K562 (cell line): ENCODE data around the gene LAIR2. TPM values are rescaled to one million over a fixed set of nuclear protein-coding genes. Genes with fewer than 3 reads are reported as not detected.

Experiments
- ATAC-seq: fragments of 200-7000 bp; cut with Tn5 transposase; 3 replicates; pipeline ENCODE4 v1.9.1; 2020; ENCODE audit warnings: moderate library complexity
- BruUV-seq: library from RNA; stranded (reverse); fragments of 400-500 nt; replicated peaks from 2 replicates; lab custom pipeline; 2021; lab: Mats Ljungman, UMichigan
- CTCF ChIA-PET: fragments of 300-600 bp; formaldehyde crosslinking; extraction: SDS; loops from one replicate; lab custom pipeline; 2021; ENCODE audit warnings: low intra/inter-chr PET ratio; lab: Yijun Ruan, JAX
- POLR2A ChIA-PET: fragments of 300-600, 350-650 bp; sonication (Branson Sonifier 250); formaldehyde crosslinking; extraction: SDS; loops from one replicate; lab custom pipeline; 2021; ENCODE audit warnings: antibody characterized with exemption, inconsistent platforms; lab: Yijun Ruan, JAX
- DNase-seq, 4 experiments: peaks; one replicate each; pipeline versions ENCODE4 v3.0.0 to v3.0.0-alpha.2; 2011 to 2018; ENCODE audit warnings: low spot score in 3 of 4, mixed read lengths in 3 of 4; ENCODE audit errors: extremely low read depth in 1 of 4
- FAIRE-seq: peaks from 2 replicates; lab custom pipeline; 2011; peaks lifted over from hg19 to GRCh38; lab: Jason Lieb, UNC
- H2AFZ ChIP-seq: 2 replicates; pipeline ENCODE4 v1.6.0; 2011; ENCODE audit warnings: low read depth, low read length, control low read depth, inconsistent platforms
- H3K27ac ChIP-seq: fragments of 200-600 bp; 3 replicates; pipeline ENCODE4 v1.8.0; 2011; ENCODE audit warnings: low read depth, mild to moderate bottlenecking, control low read depth, inconsistent platforms, low read length, moderate library complexity, mixed read lengths; ENCODE audit errors: extremely low read depth
- H3K27me3 ChIP-seq, 2 experiments: fragments of 300-600 bp in 1 of 2; 2 replicates in 1 of 2; 3 replicates in 1 of 2; pipeline versions ENCODE4 v1.6.0 to v1.8.0; 2011; ENCODE audit warnings: inconsistent platforms in 2 of 2, low read length in 2 of 2, mild to moderate bottlenecking in 1 of 2, mixed read lengths in 1 of 2, moderate library complexity in 1 of 2; ENCODE audit not compliant: control insufficient read depth in 2 of 2, insufficient read depth in 2 of 2
- H3K36me3 ChIP-seq: fragments of 300-600 bp; 3 replicates; pipeline ENCODE4 v1.8.0; 2011; ENCODE audit warnings: mild to moderate bottlenecking, low read length, inconsistent platforms; ENCODE audit not compliant: control insufficient read depth, insufficient read depth
- H3K4me1 ChIP-seq, 2 experiments: fragments of 200-600 bp in 1 of 2; replicated peaks in 1 of 2; 2 replicates in 1 of 2; 3 replicates in 1 of 2; pipeline versions ENCODE4 v1.5.1 to v1.8.0; 2011; ENCODE audit warnings: inconsistent platforms in 2 of 2, low read length in 2 of 2, mild to moderate bottlenecking in 1 of 2, mixed read lengths in 1 of 2, moderate library complexity in 1 of 2; ENCODE audit not compliant: control insufficient read depth in 2 of 2, insufficient read depth in 2 of 2
- H3K4me2 ChIP-seq: 2 replicates; pipeline ENCODE4 v1.6.1; 2011; ENCODE audit warnings: low read length, control low read depth, inconsistent platforms, mixed read lengths; ENCODE audit not compliant: insufficient read depth
- H3K4me3 ChIP-seq: fragments of 200-600 bp; sonication (generic), shearing (Covaris generic); 2 replicates; pipeline ENCODE4 v1.5.1; 2016; ENCODE audit warnings: control low read depth, inconsistent platforms
- H3K79me2 ChIP-seq: fragments of 200-600 bp; 3 replicates; pipeline ENCODE4 v1.8.0; 2011; ENCODE audit warnings: low read length, inconsistent platforms; ENCODE audit not compliant: control insufficient read depth, insufficient read depth
- H3K9ac ChIP-seq, 2 experiments: 2 replicates each; pipeline versions ENCODE4 v1.6.0 to v1.6.1; 2011; ENCODE audit warnings: low read depth in 2 of 2, low read length in 2 of 2, control low read depth in 1 of 2, inconsistent platforms in 1 of 2, mild to moderate bottlenecking in 1 of 2, mixed read lengths in 1 of 2; ENCODE audit not compliant: insufficient read depth in 1 of 2
- H3K9me1 ChIP-seq: one replicate; pipeline ENCODE4 v1.6.0; 2011; ENCODE audit warnings: inconsistent platforms, mild to moderate bottlenecking, low read length, moderate library complexity; ENCODE audit not compliant: control insufficient read depth, insufficient read depth
- H3K9me3 ChIP-seq: replicated peaks from 2 replicates; pipeline ENCODE4 v1.5.1; 2011; ENCODE audit warnings: low read depth, low read length, inconsistent platforms; ENCODE audit not compliant: control insufficient read depth, insufficient read depth
- H4K20me1 ChIP-seq: replicated peaks from 2 replicates; pipeline ENCODE4 v1.6.1; 2011; ENCODE audit warnings: low read length, inconsistent platforms, mixed read lengths; ENCODE audit not compliant: control insufficient read depth, insufficient read depth
- HCFC1 ChIP-seq: IDR thresholded peaks from 2 replicates; pipeline ENCODE4 v1.6.1; 2012; ENCODE audit warnings: low read depth, low read length, improper control_type of control experiment
- KHSRP ChIP-seq: fragments of 450-650 bp; IDR thresholded peaks from 2 replicates; pipeline ENCODE4 v1.6.1; 2017
- POLR2A ChIP-seq: fragments of 450-650 bp; conservative IDR thresholded peaks from 2 replicates; pipeline ENCODE4 v1.6.1; 2016
- POLR2G ChIP-seq: fragments of 200-400 bp; formaldehyde crosslinking; IDR thresholded peaks from 2 replicates; pipeline ENCODE4 v1.6.1; 2017; ENCODE audit warnings: low read depth, mild to moderate bottlenecking, antibody characterized with exemption, low read length, moderate library complexity
- RBFOX2 ChIP-seq: fragments of 200-400 bp; formaldehyde crosslinking; IDR thresholded peaks from 2 replicates; pipeline ENCODE4 v1.6.1; 2017; ENCODE audit warnings: low read depth, mild to moderate bottlenecking, low read length, moderate library complexity
- RFX1 ChIP-seq: fragments of 450-650 bp; IDR thresholded peaks from 2 replicates; pipeline ENCODE4 v1.6.1; 2016; ENCODE audit warnings: mild to moderate bottlenecking, moderate library complexity
- RFX5 ChIP-seq: IDR thresholded peaks from 2 replicates; pipeline ENCODE4 v1.6.1; 2011; ENCODE audit warnings: low read depth, mild to moderate bottlenecking, improper control_type of control experiment, low read length
- STAG1 ChIP-seq: sonication (generic); formaldehyde crosslinking; IDR thresholded peaks from 2 replicates; pipeline ENCODE4 v1.5.0; 2020; ENCODE audit warnings: missing genetic modification reagents, borderline replicate concordance
- SUPT5H ChIP-seq: fragments of 450-650 bp; IDR thresholded peaks from 2 replicates; pipeline ENCODE4 v1.6.1; 2016
- TAF1 ChIP-seq: IDR thresholded peaks from 2 replicates; pipeline ENCODE4 v1.6.1; 2011; ENCODE audit warnings: mild to moderate bottlenecking, low read length, moderate library complexity; ENCODE audit not compliant: insufficient read depth, control insufficient read depth, severe bottlenecking; ENCODE audit errors: extremely low read depth
- TSC22D4 ChIP-seq: fragments of 450-650 bp; IDR thresholded peaks from 2 replicates; pipeline ENCODE4 v1.6.1; 2016; ENCODE audit warnings: missing genetic modification characterization, missing biosample characterization, control low read depth
- XRCC4 ChIP-seq: IDR thresholded peaks from one replicate; pipeline ENCODE4 v1.6.1; 2011; ENCODE audit not compliant: insufficient read depth, insufficient read length; ENCODE audit errors: extremely low read depth
- XRCC5 ChIP-seq: fragments of 200-400 bp; formaldehyde crosslinking; IDR thresholded peaks from 2 replicates; pipeline ENCODE4 v1.6.1; 2017; ENCODE audit warnings: low read depth, mild to moderate bottlenecking, low read length
- ZBTB12 ChIP-seq: fragments of 250-450 bp; sonication (Bioruptor Pico); IDR thresholded peaks from 2 replicates; pipeline ENCODE4 v1.4.0; 2020
- ZNF253 ChIP-seq: fragments of 250-450 bp; sonication (Bioruptor Pico); conservative IDR thresholded peaks from 2 replicates; pipeline ENCODE4 v1.6.1; 2021; ENCODE audit warnings: mild to moderate bottlenecking
- ZNF561 ChIP-seq: fragments of 450-650 bp; formaldehyde crosslinking; conservative IDR thresholded peaks from 2 replicates; pipeline ENCODE4 v1.4.0; 2020; ENCODE audit warnings: mild to moderate bottlenecking, moderate library complexity
- ZNF766 ChIP-seq: fragments of 200-800 bp; sonication (Bioruptor generic); conservative IDR thresholded peaks from 2 replicates; pipeline ENCODE4 v1.6.1; 2016; ENCODE audit warnings: missing genetic modification characterization, missing compliant biosample characterization
- WGBS: fragments of 100-300 bp; shearing (Covaris generic); methylation state at CpG from one replicate; pipeline ENCODE4 v1.1.6; 2016; ENCODE audit warnings: low coverage, mixed read lengths; ENCODE audit not compliant: insufficient coverage; ENCODE audit errors: missing lambda C conversion rate; 5-methylcytosine and 5-hydroxymethylcytosine counted together
- in situ Hi-C: fragments of 300-500 bp; cut with MboI; formaldehyde crosslinking; loops from 4 replicates; pipeline ENCODE4 v1.15.0; 2018; ENCODE audit warnings: inconsistent platforms, mixed read lengths
- intact Hi-C: fragments of 100-400 bp; cut with micrococcal nuclease; formaldehyde crosslinking; loops from 2 replicates; pipeline ENCODE4 v1.14.2; 2022
- polyA plus RNA-seq, 8 experiments: library from polyadenylated mRNA; depleted of rRNA in 4 of 8; stranded (reverse) in 5 of 8; unstranded in 3 of 8; fragments of >200 nt; fragmentation: Nextera tagmentation in 2 of 8; fragmentation: Illumina TruSeq in 1 of 8; extraction: Ambion mirVana in 2 of 8; extraction: Trizol in 1 of 8; gene quantifications; 2 replicates each; pipeline versions ENCODE4 v1.2.1 to v1.2.3, GENCODE V29; 2011 to 2014; ENCODE audit warnings: inconsistent platforms in 1 of 8, missing spikeins in 1 of 8
- total RNA-seq, 7 experiments: library from RNA; depleted of rRNA in 6 of 7; stranded (reverse); fragments of >200 nt in 6 of 7; fragmentation: Illumina TruSeq in 2 of 7; extraction: Trizol in 2 of 7; gene quantifications; 2 replicates each; pipeline versions ENCODE4 v1.2.1 to v1.2.3, GENCODE V29; 2011 to 2021; ENCODE audit warnings: low replicate concordance in 1 of 7

Gene LAIR2
- total and polyA plus RNA-seq, 9 of the 15 experiments (the other 6 are each of a cell fraction or from before 2014, with no cell fraction given): not detected

DNA sequence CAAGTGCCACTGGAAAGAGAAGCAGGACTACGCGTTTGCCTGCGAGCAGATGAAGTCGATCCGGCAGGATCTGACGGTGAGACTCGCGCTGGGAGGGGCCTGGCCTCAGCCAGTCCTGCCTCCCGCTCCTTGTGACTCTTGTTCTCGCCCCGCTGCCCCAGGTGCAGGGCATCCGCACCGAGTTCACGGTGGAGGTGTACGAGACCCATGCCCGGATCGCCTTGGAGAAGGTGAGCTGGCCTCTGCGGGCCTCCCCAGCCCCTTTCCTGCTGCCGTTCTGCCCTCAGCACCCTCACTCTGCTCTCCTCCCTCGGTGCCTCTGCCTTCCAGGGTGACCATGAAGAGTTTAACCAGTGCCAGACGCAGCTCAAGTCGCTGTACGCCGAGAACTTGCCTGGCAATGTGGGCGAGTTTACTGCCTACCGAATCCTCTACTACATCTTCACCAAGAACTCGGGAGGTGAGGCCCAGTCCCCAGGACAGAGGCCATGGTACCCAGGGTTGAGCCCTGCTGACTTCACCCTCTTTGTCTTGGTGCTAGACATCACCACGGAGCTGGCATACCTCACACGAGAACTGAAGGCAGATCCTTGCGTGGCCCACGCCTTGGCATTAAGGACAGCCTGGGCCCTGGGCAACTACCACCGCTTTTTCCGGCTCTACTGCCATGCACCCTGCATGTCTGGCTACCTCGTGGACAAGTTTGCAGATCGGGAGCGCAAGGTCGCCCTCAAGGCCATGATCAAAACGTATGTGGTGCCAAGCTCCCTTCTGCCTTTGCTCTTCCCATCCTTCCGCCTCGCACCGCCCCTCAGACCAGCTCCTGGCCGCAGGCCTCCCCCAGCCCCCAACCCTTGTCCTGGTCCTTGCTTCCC lies 44.6 kb upstream of the LAIR2 start:
- no peak for ATAC-seq
- no peak for TF ChIP-seq ZBTB12 (CRISPR knock-in tag)
- no peak for TF ChIP-seq HCFC1
- peak; percentile 45 for TF ChIP-seq POLR2G
- peak; percentile 52 for TF ChIP-seq RBFOX2
- TF ChIP-seq ZNF561 (CRISPR knock-in tag): no peak
- TF ChIP-seq ZNF253 (CRISPR knock-in tag): no peak
- no peak for TF ChIP-seq RFX5
- 0 out of 2 replicates have a peak, but pooled peaks have one; percentile 30 for TF ChIP-seq SUPT5H
- TF ChIP-seq POLR2A: 0 out of 2 replicates have a peak, but pooled peaks have one; percentile 8
- TF ChIP-seq RFX1: no peak
- TF ChIP-seq TSC22D4 (tag): no peak
- TF ChIP-seq KHSRP: no peak
- no peak for TF ChIP-seq STAG1 (CRISPR knock-in tag)
- no peak for TF ChIP-seq TAF1
- TF ChIP-seq XRCC4: no peak
- no peak for TF ChIP-seq ZNF766 (CRISPR knock-in tag)
- no peak for TF ChIP-seq XRCC5
- H4K20me1 ChIP-seq: peaks cover 19% of the 10 kb centered on the region; the same call in 1 of the 2 replicates
- ChIA-PET POLR2A (interaction anchor here (0.6 to 1.1 kb wide), 2 partner anchors 10 to 765 kb away, joined by 3 to 6 read pairs; partner anchors contain the start of gene LENG8), CTCF (no interaction called here)
- no peaks in the 10 kb centered on the region for H3K27me3 ChIP-seq
- no TSS peak for BruUV-seq
- H3K9me3 ChIP-seq: no peaks in the 10 kb centered on the region
- H2AFZ ChIP-seq: no peak overlapping the region
- no peak overlapping the region for H3K27ac ChIP-seq
- H3K36me3 ChIP-seq: peaks cover 94% of the 10 kb centered on the region
- in situ Hi-C loops: no loop called here
- peaks cover 2% of the 10 kb centered on the region for H3K9me1 ChIP-seq
- no peak overlapping the region for H3K4me2 ChIP-seq
- peaks cover 0 to 27% of the 10 kb centered on the region in 2 experiments; a peak in 2 of 5 replicates for H3K4me1 ChIP-seq
- FAIRE-seq: no peak
- DNase-seq: peak in 2 of 4 experiments; percentile 5 to 6
- WGBS: 91% methylated on average over 29 of the region's 42 CpGs
- intact Hi-C loops: no loop called here
- H3K9ac ChIP-seq: peak overlapping the region in 1 of 2 experiments; percentile 45; a peak in 1 of 4 replicates
- peaks cover 13% of the 10 kb centered on the region for H3K79me2 ChIP-seq
- H3K4me3 ChIP-seq: no peak overlapping the region
